DND-41 (cell line): Measurements from ENCODE around the gene ATF6B.

Experiments
- ATAC-seq: fragments of 200-7000 bp; cut with Tn5 transposase; 3 replicates; pipeline ENCODE4 v1.9.1; 2021; ENCODE audit warnings: low read depth; ENCODE audit not compliant: insufficient read depth
- DNase-seq: peaks from one replicate; pipeline ENCODE4 v3.0.0-alpha.2; 2020
- H2AFZ ChIP-seq: 2 replicates; pipeline ENCODE4 v1.6.0; 2012; ENCODE audit warnings: low read depth, low read length
- H3K27ac ChIP-seq: 2 replicates; pipeline ENCODE4 v1.5.1; 2012; ENCODE audit warnings: low read length, inconsistent platforms
- H3K27me3 ChIP-seq: fragments of 200-600 bp; sonication (generic); 2 replicates; pipeline ENCODE4 v1.6.0; 2012; ENCODE audit warnings: low read length, mild to moderate bottlenecking, inconsistent platforms; ENCODE audit not compliant: insufficient read depth, poor library complexity
- H3K36me3 ChIP-seq: 2 replicates; pipeline ENCODE4 v1.5.1; 2012; ENCODE audit warnings: low read length, inconsistent platforms; ENCODE audit not compliant: insufficient read depth
- H3K4me1 ChIP-seq: 2 replicates; pipeline ENCODE4 v1.5.1; 2012; ENCODE audit warnings: mild to moderate bottlenecking, low read length; ENCODE audit not compliant: insufficient read depth
- H3K4me2 ChIP-seq: 2 replicates; pipeline ENCODE4 v1.6.0; 2012; ENCODE audit warnings: mild to moderate bottlenecking, moderate library complexity, low read length, inconsistent platforms; ENCODE audit not compliant: insufficient read depth
- H3K4me3 ChIP-seq, 2 experiments: fragments of 200-600 bp in 1 of 2; shearing (Covaris generic) in 1 of 2; 2 replicates each; pipeline ENCODE4 v1.5.1; 2012 to 2016; ENCODE audit warnings: inconsistent platforms in 2 of 2, low read length in 2 of 2, mild to moderate bottlenecking in 2 of 2, low read depth in 1 of 2, moderate library complexity in 1 of 2
- H3K79me2 ChIP-seq: 2 replicates; pipeline ENCODE4 v1.6.0; 2012; ENCODE audit warnings: low read length, inconsistent platforms; ENCODE audit not compliant: insufficient read depth
- H3K9ac ChIP-seq: 2 replicates; pipeline ENCODE4 v1.6.0; 2012; ENCODE audit warnings: low read depth, mild to moderate bottlenecking, inconsistent platforms, low read length, moderate library complexity
- H3K9me3 ChIP-seq: 2 replicates; pipeline ENCODE4 v1.5.1; 2012; ENCODE audit warnings: low read length, moderate library complexity, mild to moderate bottlenecking, inconsistent platforms; ENCODE audit not compliant: insufficient read depth, severe bottlenecking
- H4K20me1 ChIP-seq: 2 replicates; pipeline ENCODE4 v1.6.0; 2012; ENCODE audit warnings: low read length; ENCODE audit not compliant: insufficient read depth
- EZH2 ChIP-seq: IDR thresholded peaks from 3 replicates; pipeline ENCODE4 v1.6.1; 2012; ENCODE audit warnings: borderline replicate concordance, low read depth, mild to moderate bottlenecking, moderate library complexity, low read length, inconsistent platforms; ENCODE audit not compliant: severe bottlenecking
- TF ChIP-seq, protein P1 (sequence below): IDR thresholded peaks from 2 replicates; pipeline ENCODE4 v1.5.1; 2012; ENCODE audit warnings: borderline replicate concordance, low read length, moderate library complexity, mild to moderate bottlenecking; ENCODE audit not compliant: poor library complexity, severe bottlenecking; ENCODE audit errors: extremely low read depth

The ATF6B gene

DNA sequence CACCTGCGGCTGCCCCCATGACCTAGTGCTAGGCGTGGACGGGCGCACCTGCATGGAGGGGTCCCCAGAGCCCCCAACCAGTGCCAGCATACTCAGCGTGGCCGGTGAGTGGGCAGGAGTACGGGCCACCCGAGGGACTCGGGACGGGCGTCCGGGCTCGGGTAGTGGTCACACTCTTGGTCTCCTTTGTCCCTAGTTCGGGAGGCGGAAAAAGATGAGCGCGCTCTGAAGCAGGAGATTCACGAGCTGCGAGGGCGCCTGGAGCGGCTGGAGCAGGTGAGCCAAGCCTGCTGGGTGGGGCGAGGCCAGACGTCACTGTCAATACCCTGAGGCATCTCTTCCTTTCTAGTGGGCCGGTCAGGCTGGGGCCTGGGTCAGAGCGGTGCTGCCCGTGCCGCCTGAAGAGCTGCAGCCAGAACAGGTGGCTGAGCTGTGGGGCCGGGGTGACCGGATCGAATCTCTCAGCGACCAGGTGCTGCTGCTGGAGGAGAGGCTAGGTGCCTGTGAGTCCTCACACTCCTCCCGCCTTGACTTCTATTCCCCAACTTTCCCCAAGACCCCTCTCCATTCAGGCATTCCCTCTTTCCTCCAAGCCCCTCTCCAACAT is 39.2 kb upstream of the ATF6B start:
- no peaks in the 10 kb centered on the region for H3K4me1 ChIP-seq
- DNase-seq (no peak), ATAC-seq (no peak)
- no peaks in the 10 kb centered on the region for H4K20me1 ChIP-seq
- H3K27ac ChIP-seq, result no peak overlapping the region
- TF ChIP-seq EZH2, result no peak
- TF ChIP-seq, protein P1, sequence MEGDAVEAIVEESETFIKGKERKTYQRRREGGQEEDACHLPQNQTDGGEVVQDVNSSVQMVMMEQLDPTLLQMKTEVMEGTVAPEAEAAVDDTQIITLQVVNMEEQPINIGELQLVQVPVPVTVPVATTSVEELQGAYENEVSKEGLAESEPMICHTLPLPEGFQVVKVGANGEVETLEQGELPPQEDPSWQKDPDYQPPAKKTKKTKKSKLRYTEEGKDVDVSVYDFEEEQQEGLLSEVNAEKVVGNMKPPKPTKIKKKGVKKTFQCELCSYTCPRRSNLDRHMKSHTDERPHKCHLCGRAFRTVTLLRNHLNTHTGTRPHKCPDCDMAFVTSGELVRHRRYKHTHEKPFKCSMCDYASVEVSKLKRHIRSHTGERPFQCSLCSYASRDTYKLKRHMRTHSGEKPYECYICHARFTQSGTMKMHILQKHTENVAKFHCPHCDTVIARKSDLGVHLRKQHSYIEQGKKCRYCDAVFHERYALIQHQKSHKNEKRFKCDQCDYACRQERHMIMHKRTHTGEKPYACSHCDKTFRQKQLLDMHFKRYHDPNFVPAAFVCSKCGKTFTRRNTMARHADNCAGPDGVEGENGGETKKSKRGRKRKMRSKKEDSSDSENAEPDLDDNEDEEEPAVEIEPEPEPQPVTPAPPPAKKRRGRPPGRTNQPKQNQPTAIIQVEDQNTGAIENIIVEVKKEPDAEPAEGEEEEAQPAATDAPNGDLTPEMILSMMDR, result no peak
- no peak overlapping the region for H3K9ac ChIP-seq
- H3K4me2 ChIP-seq, result no peak overlapping the region
- H3K79me2 ChIP-seq, result no peaks in the 10 kb centered on the region
- no peaks in the 10 kb centered on the region for H3K27me3 ChIP-seq
- H3K36me3 ChIP-seq, result peaks cover 61% of the 10 kb centered on the region
- no peak overlapping the region for H2AFZ ChIP-seq
- H3K9me3 ChIP-seq, result no peaks in the 10 kb centered on the region
- H3K4me3 ChIP-seq, result no peak overlapping the region

DNA sequence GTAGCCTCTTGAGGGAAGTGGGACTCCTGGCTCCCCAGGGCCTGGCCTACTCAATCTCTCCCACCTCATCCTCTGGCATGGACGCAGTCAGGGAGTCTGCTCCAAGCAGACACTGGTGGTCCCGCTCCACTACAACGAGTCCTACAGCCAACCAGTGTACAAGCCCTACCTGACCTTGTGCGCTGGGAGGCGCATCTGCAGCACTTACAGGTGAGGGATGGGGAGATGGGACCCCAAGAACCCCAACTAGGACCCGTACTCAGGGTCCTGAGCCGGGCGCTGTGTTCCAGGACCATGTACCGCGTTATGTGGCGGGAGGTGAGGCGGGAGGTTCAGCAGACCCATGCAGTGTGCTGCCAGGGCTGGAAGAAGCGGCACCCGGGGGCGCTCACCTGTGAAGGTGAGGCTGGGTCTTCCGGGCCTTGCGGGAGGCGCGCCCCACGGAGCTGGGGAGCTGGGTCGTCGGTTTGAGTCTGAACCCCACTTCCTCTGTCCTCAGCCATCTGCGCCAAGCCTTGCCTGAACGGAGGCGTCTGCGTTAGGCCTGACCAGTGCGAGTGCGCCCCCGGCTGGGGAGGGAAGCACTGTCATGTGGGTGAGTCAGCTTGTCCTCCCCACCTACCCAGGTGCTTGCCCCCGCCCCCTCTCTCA is 38.5 kb upstream of the ATF6B start:
- TF ChIP-seq, protein P1, result no peak
- no peak for TF ChIP-seq EZH2
- Histone ChIP-seq H3K27me3 (no peaks in the 10 kb centered on the region), H3K27ac (no peak overlapping the region; the same call in 1 of the 2 replicates), H2AFZ (no peak overlapping the region), H3K9me3 (no peaks in the 10 kb centered on the region), H4K20me1 (no peaks in the 10 kb centered on the region), H3K9ac (no peak overlapping the region), H3K4me1 (no peaks in the 10 kb centered on the region), H3K4me3 (no peak overlapping the region), H3K79me2 (no peaks in the 10 kb centered on the region), H3K36me3 (peaks cover 61% of the 10 kb centered on the region), H3K4me2 (no peak overlapping the region)
- DNase-seq (peak; percentile 24), ATAC-seq (no peak; the same call in 2 of the 3 replicates)

DNA sequence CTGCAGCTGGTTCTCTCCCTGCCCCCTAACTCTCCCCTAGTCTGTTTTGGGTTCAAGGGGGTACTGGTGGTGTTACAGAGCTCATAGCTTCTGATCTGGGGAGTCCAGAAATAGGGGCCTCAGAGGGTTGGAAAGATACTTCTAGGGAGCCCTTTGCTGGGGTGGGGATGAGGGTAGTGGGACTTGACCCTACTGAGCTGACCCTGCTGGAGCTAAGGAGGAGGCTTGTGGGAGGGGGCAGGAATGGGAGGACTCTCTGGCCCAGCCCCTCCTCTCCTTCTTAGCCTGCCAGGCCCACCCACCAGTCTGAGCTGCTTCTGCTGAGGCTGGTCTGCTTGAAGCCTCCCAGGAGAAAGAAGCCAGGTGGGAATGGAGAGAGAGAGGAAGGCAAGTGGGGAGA is 36.2 kb upstream of the ATF6B start, which contains the start of gene EGFL8:
Gene EGFL8 (plus strand): TSS at position 301 of the 400 bp plus-strand sequence. CDS start 1,571 bp downstream, outside the sequence.
- Histone ChIP-seq H4K20me1 (no peaks in the 10 kb centered on the region), H3K36me3 (peaks cover 43% of the 10 kb centered on the region), H3K4me3 (no peak within 1 kb of the TSS), H3K9me3 (no peaks in the 10 kb centered on the region), H2AFZ (no peak within 1 kb of the TSS), H3K9ac (no peak within 1 kb of the TSS), H3K27me3 (no peaks in the 10 kb centered on the region), H3K4me2 (no peak within 1 kb of the TSS), H3K4me1 (no peaks in the 10 kb centered on the region), H3K27ac (no peak within 1 kb of the TSS; the same call in 1 of the 2 replicates), H3K79me2 (no peaks in the 10 kb centered on the region)
- ATAC-seq, result no peak
- no peak for DNase-seq
- TF ChIP-seq, protein P1, result no peak
- no peak for TF ChIP-seq EZH2
